Left ventricle myocardium inferior (tissue), 1 donor: ENCODE measurements around the gene KLHL7. TPM values are rescaled to one million over a fixed set of nuclear protein-coding genes. Genes with fewer than 3 reads are reported as not detected.
A peak's percentile ranks its signal among the peaks of the same experiment; 100 is the strongest.

Experiments used
- DNase-seq: peaks from one replicate; pipeline ENCODE4 v3.0.0-alpha.2; 2020
- H3K27ac ChIP-seq: fragments of 200-600 bp; replicated peaks from 2 replicates; pipeline ENCODE4 v1.8.0; 2021
- H3K27me3 ChIP-seq: fragments of 200-600 bp; 2 replicates; pipeline ENCODE4 v1.8.0; 2021; ENCODE audit warnings: low read depth
- H3K36me3 ChIP-seq: fragments of 200-600 bp; 2 replicates; pipeline ENCODE4 v1.8.0; 2021
- H3K4me1 ChIP-seq: fragments of 200-600 bp; 2 replicates; pipeline ENCODE4 v1.8.0; 2021
- H3K4me3 ChIP-seq: fragments of 200-600 bp; 2 replicates; pipeline ENCODE4 v1.8.0; 2021; ENCODE audit warnings: mild to moderate bottlenecking, moderate library complexity
- H3K9me3 ChIP-seq: fragments of 200-600 bp; replicated peaks from 2 replicates; pipeline ENCODE4 v1.8.0; 2021
- CTCF ChIP-seq: fragments of 200-600 bp; IDR thresholded peaks from 2 replicates; pipeline ENCODE4 v1.8.0; 2021; ENCODE audit warnings: antibody characterized with exemption, mild to moderate bottlenecking, borderline replicate concordance
- intact Hi-C: fragments of 100-400 bp; cut with micrococcal nuclease; formaldehyde crosslinking; loops from one replicate; pipeline ENCODE4 v1.11.0; 2022
- total RNA-seq: library from RNA; stranded (reverse); fragmentation: NEBNext Ultra II Directional; extraction: Animal tissue kit (Norgen Biotek cat#: 25700); gene quantifications from one replicate; pipeline ENCODE4 v1.2.1, GENCODE V29; 2021
- donor health status: DM: no; HTN: yes; CAD: no; lungs with severe emphysema.

The KLHL7 gene
- total RNA-seq, 1 donor from 2014 or later: 150 TPM

- no peak for TF ChIP-seq CTCF
- no peaks in the 10 kb centered on the region for H3K36me3 ChIP-seq
- no peaks in the 10 kb centered on the region for H3K27me3 ChIP-seq
- no peak overlapping the region for H3K4me3 ChIP-seq
- H3K27ac ChIP-seq: no peak overlapping the region
- H3K4me1 ChIP-seq: peaks cover 13% of the 10 kb centered on the region
- intact Hi-C loops: no loop called here
- no peak for DNase-seq
- H3K9me3 ChIP-seq: peaks cover 10% of the 10 kb centered on the region
Measured at GRCh38 chr7:23098460-23098859, 7.1 kb upstream of the KLHL7 start.

- TF ChIP-seq CTCF: peak; percentile 54
- H3K27ac ChIP-seq: peak overlapping the region; percentile 57
- peaks cover 10% of the 10 kb centered on the region for H3K9me3 ChIP-seq
- no peak for DNase-seq
- peaks cover 21% of the 10 kb centered on the region for H3K4me1 ChIP-seq
- H3K4me3 ChIP-seq: no peak overlapping the region
- H3K27me3 ChIP-seq: no peaks in the 10 kb centered on the region
- no peaks in the 10 kb centered on the region for H3K36me3 ChIP-seq
- intact Hi-C loops: loop anchor here (5.0 kb wide), 1 partner anchor 82 kb away; the partner anchor contains the start of gene NUP42
Measured at GRCh38 chr7:23100697-23101096, 4.9 kb upstream of the KLHL7 start.

- DNase-seq: no peak
- H3K9me3 ChIP-seq: peaks cover 10% of the 10 kb centered on the region
- TF ChIP-seq CTCF: no peak
- H3K27me3 ChIP-seq: no peaks in the 10 kb centered on the region
- no peaks in the 10 kb centered on the region for H3K36me3 ChIP-seq
- H3K4me1 ChIP-seq: peaks cover 63% of the 10 kb centered on the region
- peak overlapping the region; percentile 98 for H3K4me3 ChIP-seq
- intact Hi-C loops: no loop called here
- peak overlapping the region; percentile 96 for H3K27ac ChIP-seq
Measured at GRCh38 chr7:23105086-23105643, 420 bp upstream of the KLHL7 start.

- intact Hi-C loops: no loop called here
- Histone ChIP-seq H3K36me3 (no peaks in the 10 kb centered on the region), H3K27me3 (no peaks in the 10 kb centered on the region), H3K4me1 (peaks cover 61% of the 10 kb centered on the region), H3K9me3 (peaks cover 10% of the 10 kb centered on the region), H3K27ac (peak overlapping the region; percentile 96), H3K4me3 (peak overlapping the region; percentile 98)
- TF ChIP-seq CTCF: peak; percentile 26
- peak; percentile 26 for DNase-seq
Measured at GRCh38 chr7:23106057-23106822, 655 bp downstream of the KLHL7 start.

GRCh38 chr7:23106823-23107663, 1.5 kb downstream of the KLHL7 start:
- H3K9me3 ChIP-seq: peaks cover 7% of the 10 kb centered on the region
- H3K36me3 ChIP-seq: no peaks in the 10 kb centered on the region
- H3K27me3 ChIP-seq: no peaks in the 10 kb centered on the region
- H3K4me3 ChIP-seq: peak overlapping the region; percentile 98
- intact Hi-C loops: no loop called here
- H3K27ac ChIP-seq: peak overlapping the region; percentile 96
- no peak for TF ChIP-seq CTCF
- DNase-seq: no peak
- H3K4me1 ChIP-seq: peaks cover 69% of the 10 kb centered on the region
